Effector memory CD4-positive, alpha-beta T cell (primary cell): ENCODE results near the gene DISC1.
"Not testable (repeated sequence)": the region's sequence is repeated elsewhere in the genome, so short reads cannot be mapped to it uniquely, and the experiment has no call there.

Experiments used
- DNase-seq, 3 donors: peaks; one replicate each; pipeline ENCODE4 v3.0.0-alpha.2; 2020
- H3K27ac ChIP-seq: 2 replicates; pipeline ENCODE4 v1.7.0; 2013; ENCODE audit warnings: mild to moderate bottlenecking, low read length, moderate library complexity; ENCODE audit not compliant: insufficient read depth, poor library complexity, severe bottlenecking
- H3K27me3 ChIP-seq: replicated peaks from 2 replicates; pipeline ENCODE4 v1.7.0; 2013; ENCODE audit warnings: mild to moderate bottlenecking, low read length; ENCODE audit not compliant: insufficient read depth, control insufficient read depth, poor library complexity, severe bottlenecking
- H3K36me3 ChIP-seq: 2 replicates; pipeline ENCODE4 v1.7.0; 2013; ENCODE audit warnings: mild to moderate bottlenecking, low read length, moderate library complexity; ENCODE audit not compliant: control insufficient read depth, insufficient read depth
- H3K4me1 ChIP-seq: 2 replicates; pipeline ENCODE4 v1.7.0; 2013; ENCODE audit warnings: low read length, mild to moderate bottlenecking; ENCODE audit not compliant: control insufficient read depth, insufficient read depth, poor library complexity, severe bottlenecking
- H3K4me3 ChIP-seq: 2 replicates; pipeline ENCODE4 v1.7.0; 2013; ENCODE audit warnings: low read length, low read depth, mild to moderate bottlenecking; ENCODE audit not compliant: insufficient read depth, poor library complexity, severe bottlenecking
- H3K9me3 ChIP-seq: 2 replicates; pipeline ENCODE4 v1.7.0; 2013; ENCODE audit warnings: mild to moderate bottlenecking, low read length, moderate library complexity; ENCODE audit not compliant: control insufficient read depth

Gene DISC1

GRCh38 chr1:231774719-231775335, 148.2 kb downstream of the DISC1 start:
- Histone ChIP-seq H3K36me3 (peaks cover 24% of the 10 kb centered on the region), H3K4me1 (no peaks in the 10 kb centered on the region), H3K27ac (no peak overlapping the region), H3K27me3 (no peaks in the 10 kb centered on the region), H3K4me3 (no peak overlapping the region), H3K9me3 (no peaks in the 10 kb centered on the region)
- no peak for DNase-seq

- H3K27ac ChIP-seq: no peak overlapping the region
Observed at GRCh38 chr1:231776010-231776756, 149.6 kb downstream of the DISC1 start.

DNA sequence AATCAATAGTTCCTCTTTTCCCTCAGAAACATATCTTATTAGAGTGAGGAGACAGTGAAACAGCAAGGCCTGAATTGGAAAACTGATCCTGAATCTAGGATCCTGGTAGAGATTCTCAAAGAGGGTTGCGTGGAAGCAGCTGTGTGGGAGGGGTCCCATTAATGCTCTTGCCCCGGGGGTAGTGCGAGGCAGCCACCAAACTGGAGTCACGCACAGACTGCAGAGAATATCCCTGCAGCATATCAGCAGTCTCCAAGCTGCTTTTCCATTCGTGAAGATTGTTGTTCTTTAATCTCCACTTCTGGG, 150.1 kb downstream of the DISC1 start:
- H3K27me3 ChIP-seq: no peaks in the 10 kb centered on the region
- H3K36me3 ChIP-seq: peaks cover 14% of the 10 kb centered on the region
- H3K4me1 ChIP-seq: no peaks in the 10 kb centered on the region
- H3K4me3 ChIP-seq: no peak overlapping the region
- H3K9me3 ChIP-seq: no peaks in the 10 kb centered on the region
- no peak for DNase-seq
- no peak overlapping the region for H3K27ac ChIP-seq

More at GRCh38 chr1:231776010-231776756, 149.6 kb downstream of the DISC1 start:
- H3K4me3 ChIP-seq: no peak overlapping the region
- no peaks in the 10 kb centered on the region for H3K4me1 ChIP-seq
- no peaks in the 10 kb centered on the region for H3K9me3 ChIP-seq
- H3K36me3 ChIP-seq: peaks cover 17% of the 10 kb centered on the region
- H3K27me3 ChIP-seq: no peaks in the 10 kb centered on the region
- DNase-seq: no peak

DNA sequence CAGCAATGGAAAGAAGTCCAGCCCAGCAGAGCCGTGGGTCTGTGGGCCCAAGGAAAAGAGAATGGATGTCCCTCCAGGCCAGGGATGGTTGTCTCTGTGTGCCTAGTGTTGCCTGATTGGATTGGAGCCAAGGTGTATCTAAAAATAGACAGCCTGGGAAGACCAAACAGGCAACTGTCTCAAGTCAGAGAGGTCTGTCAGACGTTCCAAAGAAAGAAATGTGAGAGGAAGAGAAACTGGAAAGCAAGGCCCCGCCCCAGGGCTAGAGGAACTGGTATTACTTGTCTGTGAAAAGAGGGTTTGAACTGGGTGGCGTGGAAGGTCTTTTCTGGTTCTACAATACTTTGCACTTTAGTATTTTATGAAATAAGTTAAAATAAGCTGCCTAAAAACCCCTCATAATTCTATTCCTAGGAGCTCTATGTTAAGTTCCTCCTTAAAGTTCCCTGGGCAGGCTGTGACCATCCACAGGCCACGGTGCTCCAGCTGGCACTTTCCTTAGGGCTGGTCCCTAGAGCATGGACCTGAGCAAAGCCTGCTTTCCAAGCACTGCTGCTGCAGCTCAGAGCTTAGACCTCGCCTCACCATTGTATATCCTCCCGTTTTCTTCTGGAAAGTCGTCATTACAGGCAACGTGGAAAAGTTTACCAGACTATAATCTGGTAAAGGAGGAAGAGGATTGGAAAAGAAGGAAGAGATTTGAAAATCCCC, 151.6 kb downstream of the DISC1 start:
- Histone ChIP-seq H3K9me3 (no peaks in the 10 kb centered on the region), H3K4me1 (no peaks in the 10 kb centered on the region), H3K27ac (no peak overlapping the region), H3K4me3 (no peak overlapping the region), H3K36me3 (peaks cover 6% of the 10 kb centered on the region), H3K27me3 (no peaks in the 10 kb centered on the region)
- DNase-seq: no peak

DNA sequence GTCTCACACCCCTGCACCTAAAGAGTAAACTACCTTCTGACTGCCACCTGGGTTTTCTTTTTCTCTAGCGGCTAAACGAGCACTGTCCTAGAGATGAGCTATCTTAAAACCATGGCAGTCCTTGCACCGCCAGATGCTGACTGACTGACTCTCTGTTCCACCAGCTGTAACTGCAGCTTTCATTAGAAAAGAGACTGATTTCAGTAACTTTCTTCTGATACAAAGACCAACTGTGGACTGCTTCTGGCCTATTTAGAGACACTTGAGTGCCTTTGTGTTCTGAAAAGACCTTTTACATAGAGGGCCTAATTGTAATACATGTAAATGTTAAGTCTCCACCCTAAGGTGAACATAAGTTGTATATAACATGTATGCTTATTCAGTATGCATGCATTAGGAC, 152.5 kb downstream of the DISC1 start:
- Histone ChIP-seq H3K4me3 (no peak overlapping the region), H3K9me3 (no peaks in the 10 kb centered on the region), H3K4me1 (no peaks in the 10 kb centered on the region), H3K27ac (no peak overlapping the region), H3K36me3 (peaks cover 6% of the 10 kb centered on the region), H3K27me3 (no peaks in the 10 kb centered on the region)
- no peak for DNase-seq

DNA sequence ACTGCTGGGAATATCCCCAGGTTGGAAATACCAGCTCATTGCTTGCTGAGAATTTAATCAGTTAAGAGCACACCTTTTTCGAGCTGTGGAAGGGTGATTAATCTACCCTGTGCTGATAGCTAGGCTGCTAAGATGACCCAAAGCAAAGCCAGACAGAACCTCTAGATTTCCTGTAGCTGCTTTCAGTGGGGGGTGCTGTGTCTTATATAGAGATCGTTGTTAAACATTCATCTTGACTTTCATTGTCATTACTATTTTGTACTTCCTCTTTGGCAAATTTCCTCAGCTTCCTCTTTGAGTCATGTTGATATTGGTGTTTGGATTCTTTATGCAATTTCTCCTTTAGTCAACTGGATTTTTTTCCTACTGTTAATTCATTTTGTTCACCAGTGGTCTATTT, 155.3 kb downstream of the DISC1 start:
- no peak overlapping the region for H3K27ac ChIP-seq
- no peak overlapping the region for H3K4me3 ChIP-seq
- H3K9me3 ChIP-seq: no peaks in the 10 kb centered on the region
- DNase-seq: no peak
- H3K27me3 ChIP-seq: no peaks in the 10 kb centered on the region
- no peaks in the 10 kb centered on the region for H3K36me3 ChIP-seq
- H3K4me1 ChIP-seq: no peaks in the 10 kb centered on the region

GRCh38 chr1:231785073-231785472, 158.5 kb downstream of the DISC1 start:
- not testable (repeated sequence) for H3K4me3 ChIP-seq, H3K4me1 ChIP-seq, H3K36me3 ChIP-seq, H3K27me3 ChIP-seq, H3K9me3 ChIP-seq, DNase-seq, H3K27ac ChIP-seq

DNA sequence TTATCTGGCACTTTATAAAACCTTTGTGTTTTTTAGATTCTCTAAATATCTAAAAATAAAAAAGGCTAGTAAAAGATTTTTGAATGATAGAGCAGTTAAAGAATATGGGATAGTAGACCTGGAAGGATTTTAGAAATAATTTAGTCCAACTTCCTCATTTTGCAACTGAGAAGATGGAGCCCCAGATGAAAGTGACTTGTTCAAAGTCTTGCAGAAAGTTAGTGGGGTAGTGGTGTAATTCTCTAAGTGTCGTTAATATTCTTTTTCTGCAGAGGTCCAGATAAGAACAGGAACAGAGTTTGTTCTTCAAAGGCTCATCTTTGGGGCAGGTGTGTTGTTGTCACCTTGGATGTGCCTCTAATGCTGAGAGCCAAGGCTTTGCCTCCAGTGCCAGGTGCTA, 159.5 kb downstream of the DISC1 start:
- H3K36me3 ChIP-seq: no peaks in the 10 kb centered on the region
- no peaks in the 10 kb centered on the region for H3K27me3 ChIP-seq
- no peak overlapping the region for H3K27ac ChIP-seq
- H3K4me1 ChIP-seq: no peaks in the 10 kb centered on the region
- no peak for DNase-seq
- no peak overlapping the region for H3K4me3 ChIP-seq
- H3K9me3 ChIP-seq: no peaks in the 10 kb centered on the region

- Histone ChIP-seq H3K9me3 (no peaks in the 10 kb centered on the region), H3K4me3 (no peak overlapping the region), H3K27ac (no peak overlapping the region), H3K27me3 (no peaks in the 10 kb centered on the region), H3K4me1 (no peaks in the 10 kb centered on the region), H3K36me3 (no peaks in the 10 kb centered on the region)
- DNase-seq: no peak
Observed at GRCh38 chr1:231792634-231793033, 166.0 kb downstream of the DISC1 start.

DNA sequence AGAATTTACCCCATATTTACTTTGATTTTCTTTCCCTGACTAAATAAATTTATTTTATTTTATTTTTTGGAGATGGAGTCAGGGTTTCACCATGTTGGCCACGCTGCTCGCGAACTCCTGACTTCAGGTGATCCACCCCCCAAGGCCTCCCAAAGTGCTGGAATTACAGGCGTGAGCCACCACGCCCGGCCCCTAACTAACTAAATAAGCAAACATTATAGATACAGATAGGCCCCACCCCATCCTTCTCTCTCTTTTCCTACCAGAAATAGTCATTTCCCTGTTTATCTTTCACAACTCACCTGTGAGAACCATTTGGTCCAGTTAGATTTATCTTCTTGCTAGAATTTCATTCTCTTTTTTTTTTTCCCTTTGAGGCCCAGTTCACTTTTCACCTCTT, 167.3 kb downstream of the DISC1 start:
- Histone ChIP-seq H3K9me3 (no peaks in the 10 kb centered on the region), H3K4me1 (no peaks in the 10 kb centered on the region), H3K27ac (no peak overlapping the region), H3K4me3 (no peak overlapping the region), H3K36me3 (no peaks in the 10 kb centered on the region), H3K27me3 (no peaks in the 10 kb centered on the region)
- DNase-seq: no peak
